B cell (primary cell): ENCODE data around the gene KCNT2.

Experiments used
- EZH2 ChIP-seq: IDR thresholded peaks from 2 replicates; pipeline ENCODE4 v1.6.1; 2012; ENCODE audit warnings: borderline replicate concordance, low read depth, mild to moderate bottlenecking, moderate library complexity, low read length; ENCODE audit not compliant: insufficient read depth, poor library complexity, severe bottlenecking
- TF ChIP-seq, protein P1 (sequence below): fragments of 200-600 bp; IDR thresholded peaks from one replicate; pipeline ENCODE4 v1.8.0; 2022; ENCODE audit warnings: antibody characterized with exemption, mild to moderate bottlenecking

GRCh38 chr1:196593955-196594354, 14.3 kb downstream of the KCNT2 start:
- TF ChIP-seq, protein P1, sequence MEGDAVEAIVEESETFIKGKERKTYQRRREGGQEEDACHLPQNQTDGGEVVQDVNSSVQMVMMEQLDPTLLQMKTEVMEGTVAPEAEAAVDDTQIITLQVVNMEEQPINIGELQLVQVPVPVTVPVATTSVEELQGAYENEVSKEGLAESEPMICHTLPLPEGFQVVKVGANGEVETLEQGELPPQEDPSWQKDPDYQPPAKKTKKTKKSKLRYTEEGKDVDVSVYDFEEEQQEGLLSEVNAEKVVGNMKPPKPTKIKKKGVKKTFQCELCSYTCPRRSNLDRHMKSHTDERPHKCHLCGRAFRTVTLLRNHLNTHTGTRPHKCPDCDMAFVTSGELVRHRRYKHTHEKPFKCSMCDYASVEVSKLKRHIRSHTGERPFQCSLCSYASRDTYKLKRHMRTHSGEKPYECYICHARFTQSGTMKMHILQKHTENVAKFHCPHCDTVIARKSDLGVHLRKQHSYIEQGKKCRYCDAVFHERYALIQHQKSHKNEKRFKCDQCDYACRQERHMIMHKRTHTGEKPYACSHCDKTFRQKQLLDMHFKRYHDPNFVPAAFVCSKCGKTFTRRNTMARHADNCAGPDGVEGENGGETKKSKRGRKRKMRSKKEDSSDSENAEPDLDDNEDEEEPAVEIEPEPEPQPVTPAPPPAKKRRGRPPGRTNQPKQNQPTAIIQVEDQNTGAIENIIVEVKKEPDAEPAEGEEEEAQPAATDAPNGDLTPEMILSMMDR: no peak
- no peak for TF ChIP-seq EZH2
